GM19328 (cell line): ENCODE results near the gene OR6C1.
"Not testable (repeated sequence)": the region's sequence is repeated elsewhere in the genome, so short reads cannot be mapped to it uniquely, and the experiment has no call there.

Source experiments
- ATAC-seq: cut with Tn5 transposase; IDR thresholded peaks from one replicate; pipeline ENCODE4 v1.9.1; 2021; ENCODE audit warnings: mild to moderate bottlenecking, moderate library complexity; ENCODE audit not compliant: unreplicated experiment

OR6C1 gene

GRCh38 chr12:55314043-55314442 lies at the start of gene OR6C1:
OR6C1 (plus strand) TSS chr12:55314343; CDS start chr12:55320600, 6,257 bp downstream.
- ATAC-seq = no peak

DNA sequence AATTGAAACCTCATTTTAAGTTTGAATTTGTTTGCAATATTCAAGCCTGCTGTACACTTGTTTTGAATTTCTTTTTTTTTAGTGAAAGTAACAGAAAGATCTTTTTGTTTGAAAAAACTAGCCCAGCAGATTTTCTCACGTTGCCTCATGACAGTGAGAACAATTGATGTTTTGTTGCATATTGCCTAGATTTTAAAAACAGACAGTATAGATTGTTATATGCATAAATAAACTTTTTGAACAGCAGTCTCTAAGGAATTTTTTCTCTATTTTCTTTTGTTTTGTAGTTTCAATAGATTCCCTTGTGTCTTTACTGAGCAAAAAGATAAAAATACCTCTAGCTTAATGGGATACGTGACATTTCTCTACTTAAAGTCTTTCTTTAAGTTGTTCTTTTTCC lies 33.2 kb upstream of the OR6C1 start:
- ATAC-seq = no peak

DNA sequence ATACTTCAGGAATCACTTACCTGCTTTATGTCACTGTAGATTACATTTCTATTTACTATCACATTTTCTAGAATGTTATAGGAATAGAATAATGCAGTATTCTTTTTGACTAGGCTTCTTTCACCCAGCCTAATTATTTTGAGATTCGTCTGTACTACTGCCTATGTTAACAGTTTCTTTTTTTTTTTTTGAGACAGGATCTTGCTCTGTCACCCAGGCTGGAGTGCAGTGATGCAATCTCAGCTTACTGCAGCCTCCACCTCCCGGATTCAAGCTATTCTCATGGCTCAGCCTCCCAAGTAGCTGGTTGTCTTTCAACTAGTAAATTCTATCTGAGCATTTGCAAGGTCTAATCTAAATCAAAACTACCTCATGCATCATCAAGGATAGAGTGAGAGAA lies 24.1 kb upstream of the OR6C1 start:
- ATAC-seq = no peak

- no peak for ATAC-seq
Observed at GRCh38 chr12:55296469-55296868, 17.7 kb upstream of the OR6C1 start, which contains the start of gene OR6C6. OR6C6 (minus strand) TSS chr12:55296569; CDS start chr12:55295232, 1,337 bp downstream.

DNA sequence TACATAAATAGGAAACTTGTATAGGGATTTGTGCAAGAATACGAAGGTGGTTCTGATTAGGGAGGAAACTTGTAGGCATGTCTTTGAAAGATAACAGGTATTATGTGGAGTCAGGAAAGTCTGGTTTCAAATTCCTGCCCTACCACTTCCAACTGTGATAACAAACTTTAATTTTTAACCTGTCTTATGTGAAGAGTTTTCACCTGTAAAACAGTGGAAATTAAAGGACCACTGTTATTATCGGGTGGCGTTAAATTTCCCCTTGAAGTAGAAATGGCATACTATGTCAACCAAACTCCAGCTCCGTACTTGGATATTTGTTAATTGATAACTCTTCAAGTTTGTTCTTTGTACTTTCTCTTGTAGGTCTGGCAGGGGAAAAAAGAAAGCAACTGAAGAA lies 6.1 kb downstream of the OR6C1 start:
- no peak for ATAC-seq

DNA sequence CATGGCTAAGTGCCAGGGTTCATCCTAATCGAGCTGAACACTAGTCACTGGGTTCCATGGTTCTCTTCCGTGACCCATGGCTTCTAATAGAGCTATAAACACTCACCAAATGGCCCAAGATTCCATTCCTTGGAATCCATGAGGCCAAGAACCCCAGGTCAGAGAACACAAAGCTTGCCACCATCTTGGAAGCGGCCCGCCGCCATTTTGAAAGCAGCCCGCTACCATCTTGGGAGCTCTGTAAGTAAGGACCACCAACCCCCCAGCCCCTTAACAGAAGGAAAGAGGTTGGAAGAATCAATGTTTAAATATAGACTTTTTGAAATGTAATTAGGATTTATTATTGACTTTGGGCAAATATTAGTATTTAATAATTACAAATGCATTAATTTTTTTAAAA lies 11.7 kb downstream of the OR6C1 start:
- not testable (repeated sequence) for ATAC-seq

DNA sequence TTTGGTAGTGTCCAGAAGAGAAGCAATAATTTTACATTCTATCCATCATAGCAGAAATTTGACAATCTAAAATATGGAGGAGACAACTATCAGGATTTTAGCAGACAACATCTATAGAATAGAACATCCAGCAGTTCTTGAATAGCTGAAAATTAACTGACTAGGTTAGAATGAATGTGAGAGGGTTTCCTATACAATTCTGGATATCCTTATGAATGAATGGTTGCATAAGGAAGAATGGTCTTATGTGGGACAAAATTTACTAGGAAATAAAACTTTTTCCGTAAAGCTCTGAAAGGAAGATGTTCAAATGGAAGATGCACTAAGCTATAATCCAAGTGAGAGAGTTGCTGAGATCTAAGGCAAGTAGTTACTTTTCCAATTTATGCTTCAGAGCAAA lies 16.3 kb downstream of the OR6C1 start, which contains the start of gene OR6C3:
Gene OR6C3 (plus strand): TSS at position 301 of the 400 bp plus-strand sequence. CDS start 955 bp downstream, outside the sequence.
- ATAC-seq = no peak

GRCh38 chr12:55336002-55336401 lies 21.9 kb downstream of the OR6C1 start:
- no peak for ATAC-seq

DNA sequence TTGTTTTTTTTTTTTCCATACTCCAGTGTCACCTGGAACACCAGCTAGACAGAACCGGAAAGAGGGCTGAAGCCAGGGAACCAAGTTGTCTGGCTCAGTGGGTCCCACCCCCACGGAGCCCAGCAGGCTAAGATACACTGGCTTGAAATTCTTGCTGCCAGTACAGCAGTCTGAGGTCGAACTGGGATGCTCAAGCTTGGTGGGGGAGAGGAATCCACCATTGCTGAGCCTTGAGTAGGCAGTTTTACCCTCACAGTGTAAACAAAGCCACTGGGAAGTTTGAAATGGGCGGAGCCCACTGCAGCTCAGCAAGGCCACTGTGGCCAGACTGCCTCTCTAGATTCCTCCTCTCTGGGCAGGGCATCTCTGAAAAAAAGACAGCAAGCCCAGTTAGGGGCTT lies 41.2 kb downstream of the OR6C1 start:
- not testable (repeated sequence) for ATAC-seq

- ATAC-seq = no peak
Observed at GRCh38 chr12:55362675-55363074, 48.5 kb downstream of the OR6C1 start, which contains the start of gene OR6C75. OR6C75 (plus strand) TSS chr12:55362975; CDS start chr12:55365111, 2,136 bp downstream.

- no peak for ATAC-seq
Observed at GRCh38 chr12:55365086-55365485, 50.9 kb downstream of the OR6C1 start.
